Esophagus muscularis mucosa (tissue), 4 donors: ENCODE data around the gene VAV1.

Source experiments
- CTCF ChIP-seq, 3 experiments: fragments of 200-600 bp in 2 of 3; fragments of 450-650 bp in 1 of 3; sonication (generic) in 2 of 3; IDR thresholded peaks; one replicate each; pipeline ENCODE4 v1.5.1; 2017 to 2019; ENCODE audit warnings: antibody characterized with exemption in 3 of 3, mild to moderate bottlenecking in 2 of 3, moderate library complexity in 1 of 3
- EP300 ChIP-seq: sonication (generic); formaldehyde crosslinking; IDR thresholded peaks from one replicate; pipeline ENCODE4 v1.6.1; 2017; ENCODE audit warnings: antibody characterized with exemption
- POLR2A ChIP-seq: fragments of 450-650 bp; IDR thresholded peaks from one replicate; pipeline ENCODE4 v1.6.1; 2017; ENCODE audit warnings: antibody characterized with exemption, moderate library complexity, mild to moderate bottlenecking, low read depth
- POLR2AphosphoS5 ChIP-seq, 2 donors: sonication (generic); formaldehyde crosslinking; IDR thresholded peaks; one replicate each; pipeline ENCODE4 v1.6.1; 2017; ENCODE audit warnings: antibody characterized with exemption in 2 of 2

DNA sequence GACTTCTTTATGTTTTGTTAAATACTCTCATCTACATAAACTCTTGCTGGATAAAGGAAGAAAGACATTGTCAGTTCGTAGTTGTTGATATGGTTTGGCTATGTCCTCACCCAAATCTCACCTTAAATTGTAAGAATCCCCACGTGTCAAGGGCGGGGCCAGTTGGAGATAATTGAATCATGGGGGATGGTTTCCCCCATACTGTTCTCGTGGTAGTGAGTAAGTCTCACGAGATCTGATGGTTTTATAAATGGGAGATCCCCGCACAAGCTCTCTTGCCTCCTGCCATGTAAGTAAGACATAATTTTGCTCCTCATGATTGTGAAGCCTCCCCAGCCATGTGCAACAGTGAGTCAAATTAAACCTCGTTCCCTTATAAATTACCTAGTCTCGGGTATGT, 118.4 kb downstream of the VAV1 start:
- TF ChIP-seq CTCF (IDR thresholded peaks at IDR 0.05) (no peak), EP300 (no peak), POLR2AphosphoS5 (IDR thresholded peaks at IDR 0.05) (no peak), POLR2A (no peak)
